DOHH2 (cell line): Measurements from ENCODE around the gene TMEM87B.

Experiments
- CTCF ChIP-seq: fragments of 200-600 bp; sonication (generic); IDR thresholded peaks from one replicate; pipeline ENCODE4 v1.5.1; 2014; ENCODE audit warnings: antibody characterized with exemption, mild to moderate bottlenecking, low read depth, low read length; ENCODE audit not compliant: poor library complexity, severe bottlenecking
- EZH2phosphoT487 ChIP-seq: fragments of 200-600 bp; sonication (generic); IDR thresholded peaks from 2 replicates; pipeline ENCODE4 v1.6.1; 2017; ENCODE audit warnings: borderline replicate concordance, mild to moderate bottlenecking, antibody characterized with exemption, low read length, moderate library complexity, mixed read lengths

- TF ChIP-seq CTCF (no peak), EZH2phosphoT487 (no peak)
Observed at GRCh38 chr2:112143150-112143549, 88.1 kb downstream of the TMEM87B start.
